Measurements from ENCODE around the gene ARHGAP27. TPM values are rescaled to one million over a fixed set of nuclear protein-coding genes. Genes with fewer than 3 reads are reported as not detected.

Gene ARHGAP27
- total RNA-seq, 1 donor from 2014 or later: 155 TPM

GRCh38 chr17:45377401-45377800 is 55.3 kb downstream of the ARHGAP27 start:
- Mint-ChIP-seq H3K27ac (ENCODE audit: unreplicated experiment) (peak overlapping the region; percentile 62), H3K36me3 (ENCODE audit: low read depth, unreplicated experiment) (no peaks in the 10 kb centered on the region), H3K4me1 (ENCODE audit: unreplicated experiment) (peaks cover 11% of the 10 kb centered on the region), H3K27me3 (ENCODE audit: unreplicated experiment) (peaks cover 9% of the 10 kb centered on the region), H3K4me3 (ENCODE audit: unreplicated experiment) (peak overlapping the region; percentile 7), H3K9me3 (ENCODE audit: unreplicated experiment) (no peaks in the 10 kb centered on the region)
- no peak for TF ChIP-seq CTCF (IDR thresholded peaks at IDR 0.05; ENCODE audit: unreplicated experiment)
- DNase-seq (ENCODE audit: low spot score): no peak

- Mint-ChIP-seq H3K4me3 (ENCODE audit: unreplicated experiment) (no peak overlapping the region), H3K4me1 (ENCODE audit: unreplicated experiment) (peaks cover 14% of the 10 kb centered on the region), H3K27me3 (ENCODE audit: unreplicated experiment) (peaks cover 9% of the 10 kb centered on the region), H3K27ac (ENCODE audit: unreplicated experiment) (peak overlapping the region; percentile 77), H3K36me3 (ENCODE audit: low read depth, unreplicated experiment) (no peaks in the 10 kb centered on the region), H3K9me3 (ENCODE audit: unreplicated experiment) (no peaks in the 10 kb centered on the region)
- no peak for DNase-seq (ENCODE audit: low spot score)
- TF ChIP-seq CTCF (IDR thresholded peaks at IDR 0.05; ENCODE audit: unreplicated experiment): no peak
Measured at GRCh38 chr17:45376171-45377005, 56.3 kb downstream of the ARHGAP27 start.

- peaks cover 14% of the 10 kb centered on the region for H3K4me1 Mint-ChIP-seq (ENCODE audit: unreplicated experiment)
- peaks cover 11% of the 10 kb centered on the region for H3K27me3 Mint-ChIP-seq (ENCODE audit: unreplicated experiment)
- no peaks in the 10 kb centered on the region for H3K9me3 Mint-ChIP-seq (ENCODE audit: unreplicated experiment)
- no peak overlapping the region for H3K4me3 Mint-ChIP-seq (ENCODE audit: unreplicated experiment)
- H3K27ac Mint-ChIP-seq (ENCODE audit: unreplicated experiment): no peak overlapping the region
- no peaks in the 10 kb centered on the region for H3K36me3 Mint-ChIP-seq (ENCODE audit: low read depth, unreplicated experiment)
- no peak for TF ChIP-seq CTCF (IDR thresholded peaks at IDR 0.05; ENCODE audit: unreplicated experiment)
- no peak for DNase-seq (ENCODE audit: low spot score)
Measured at GRCh38 chr17:45374501-45374900, 58.2 kb downstream of the ARHGAP27 start.

GRCh38 chr17:45372325-45372869 is 60.3 kb downstream of the ARHGAP27 start:
- H3K9me3 Mint-ChIP-seq (ENCODE audit: unreplicated experiment): no peaks in the 10 kb centered on the region
- DNase-seq (ENCODE audit: low spot score): no peak
- peaks cover 14% of the 10 kb centered on the region for H3K4me1 Mint-ChIP-seq (ENCODE audit: unreplicated experiment)
- H3K4me3 Mint-ChIP-seq (ENCODE audit: unreplicated experiment): no peak overlapping the region
- H3K36me3 Mint-ChIP-seq (ENCODE audit: low read depth, unreplicated experiment): no peaks in the 10 kb centered on the region
- H3K27me3 Mint-ChIP-seq (ENCODE audit: unreplicated experiment): peaks cover 7% of the 10 kb centered on the region
- H3K27ac Mint-ChIP-seq (ENCODE audit: unreplicated experiment): peak overlapping the region; percentile 36
- no peak for TF ChIP-seq CTCF (IDR thresholded peaks at IDR 0.05; ENCODE audit: unreplicated experiment)

All from endothelial cell (in vitro differentiated cells).